ENCODE results near the gene EHD3. TPM values are rescaled to one million over a fixed set of nuclear protein-coding genes. Genes with fewer than 3 reads are reported as not detected.

EHD3 gene
- total RNA-seq, 2 donors from 2014 or later = 35.8 to 61.6 TPM

- no peaks in the 10 kb centered on the region for H3K9me3 ChIP-seq
- ATAC-seq (ENCODE audit: insufficient number of reproducible peaks, low FRiP score, low read depth) = no peak
- no peak for TF ChIP-seq CTCF (IDR thresholded peaks at IDR 0.05)
Observed at GRCh38 chr2:31228717-31229116, 5.2 kb upstream of the EHD3 start.

GRCh38 chr2:31230751-31231150 is 3.2 kb upstream of the EHD3 start:
- Histone ChIP-seq H3K9me3 (no peaks in the 10 kb centered on the region), H3K27me3 (replicated peaks; ENCODE audit: insufficient read depth) (no peaks in the 10 kb centered on the region)

More at GRCh38 chr2:31228717-31229116, 5.2 kb upstream of the EHD3 start:
- no peak for DNase-seq (ENCODE audit: low spot score)
- Histone ChIP-seq H3K36me3 (no peaks in the 10 kb centered on the region), H3K4me3 (no peak overlapping the region), H3K27ac (no peak overlapping the region), H3K27me3 (replicated peaks; ENCODE audit: insufficient read depth) (no peaks in the 10 kb centered on the region), H3K4me1 (ENCODE audit: control insufficient read depth in 1 of 2, low read depth in 2 of 2) (peaks cover 0 to 7% of the 10 kb centered on the region in 2 donors)

GRCh38 chr2:31231571-31232302 is 2.2 kb upstream of the EHD3 start:
- Histone ChIP-seq H3K27me3 (replicated peaks; ENCODE audit: insufficient read depth) (no peaks in the 10 kb centered on the region), H3K27ac (no peak overlapping the region), H3K4me3 (no peak overlapping the region), H3K9me3 (no peaks in the 10 kb centered on the region), H3K4me1 (ENCODE audit: control insufficient read depth in 1 of 2, low read depth in 2 of 2) (peaks cover 13 to 31% of the 10 kb centered on the region in 2 donors), H3K36me3 (no peaks in the 10 kb centered on the region)
- ATAC-seq (ENCODE audit: insufficient number of reproducible peaks, low FRiP score, low read depth) (no peak), DNase-seq (ENCODE audit: low spot score) (no peak)
- no peak for TF ChIP-seq CTCF (IDR thresholded peaks at IDR 0.05)

More at GRCh38 chr2:31230751-31231150, 3.2 kb upstream of the EHD3 start:
- no peak overlapping the region for H3K4me3 ChIP-seq
- peaks cover 5 to 21% of the 10 kb centered on the region in 2 donors for H3K4me1 ChIP-seq (ENCODE audit: control insufficient read depth in 1 of 2, low read depth in 2 of 2)
- no peaks in the 10 kb centered on the region for H3K36me3 ChIP-seq
- H3K27ac ChIP-seq = no peak overlapping the region
- TF ChIP-seq CTCF (IDR thresholded peaks at IDR 0.05) = no peak
- ATAC-seq (ENCODE audit: insufficient number of reproducible peaks, low FRiP score, low read depth) (no peak), DNase-seq (ENCODE audit: low spot score) (no peak)

- Histone ChIP-seq H3K4me1 (ENCODE audit: control insufficient read depth in 1 of 2, low read depth in 2 of 2) (peaks cover 13 to 35% of the 10 kb centered on the region in 2 donors), H3K9me3 (no peaks in the 10 kb centered on the region), H3K4me3 (no peak overlapping the region), H3K36me3 (no peaks in the 10 kb centered on the region), H3K27ac (no peak overlapping the region), H3K27me3 (replicated peaks; ENCODE audit: insufficient read depth) (no peaks in the 10 kb centered on the region)
- ATAC-seq (ENCODE audit: insufficient number of reproducible peaks, low FRiP score, low read depth) (no peak), DNase-seq (ENCODE audit: low spot score) (no peak)
- TF ChIP-seq CTCF (IDR thresholded peaks at IDR 0.05) = no peak
Observed at GRCh38 chr2:31232586-31232985, 1.4 kb upstream of the EHD3 start.

GRCh38 chr2:31233231-31233630 is 721 bp upstream of the EHD3 start:
- peak overlapping the region; percentile 76 to 83 for H3K27ac ChIP-seq
- H3K4me1 ChIP-seq (ENCODE audit: control insufficient read depth in 1 of 2, low read depth in 2 of 2) = peaks cover 14 to 41% of the 10 kb centered on the region in 2 donors
- ATAC-seq (ENCODE audit: insufficient number of reproducible peaks, low FRiP score, low read depth) (no peak), DNase-seq (ENCODE audit: low spot score) (no peak)
- no peaks in the 10 kb centered on the region for H3K36me3 ChIP-seq
- H3K4me3 ChIP-seq = peak overlapping the region; percentile 87
- no peaks in the 10 kb centered on the region for H3K9me3 ChIP-seq
- TF ChIP-seq CTCF (IDR thresholded peaks at IDR 0.05) = no peak
- no peaks in the 10 kb centered on the region for H3K27me3 ChIP-seq (replicated peaks; ENCODE audit: insufficient read depth)
